HFF-Myc (cell line): Measurements from ENCODE around the gene NAIF1.

Experiments
- DNase-seq: peaks from one replicate; pipeline ENCODE4 v3.0.0-alpha.2; 2011; ENCODE audit warnings: low read depth; ENCODE audit errors: extremely low read depth
- H3K4me3 ChIP-seq: replicated peaks from 2 replicates; pipeline ENCODE4 v1.5.1; 2011; ENCODE audit warnings: low read depth, mild to moderate bottlenecking, control low read depth, low read length
- CTCF ChIP-seq: IDR thresholded peaks from 2 replicates; pipeline ENCODE4 v1.5.1; 2012; ENCODE audit warnings: mild to moderate bottlenecking, low read depth, low read length, control low read depth; ENCODE audit errors: missing control alignments

Gene NAIF1

GRCh38 chr9:128067645-128068385 is 695 bp upstream of the NAIF1 start, which contains the start of gene SLC25A25:
Gene SLC25A25 (plus strand): TSS chr9:128068232. CDS start chr9:128068320, 88 bp downstream.
- H3K4me3 ChIP-seq = peak within 1 kb of the TSS; percentile 92
- no peak for TF ChIP-seq CTCF
- peak; percentile 96 for DNase-seq

GRCh38 chr9:128065907-128066712 is 1.0 kb downstream of the NAIF1 start:
- peak overlapping the region; percentile 64 for H3K4me3 ChIP-seq
- DNase-seq = no peak
- no peak for TF ChIP-seq CTCF

- H3K4me3 ChIP-seq = no peak overlapping the region
- no peak for DNase-seq
- TF ChIP-seq CTCF = no peak
Measured at GRCh38 chr9:128062846-128063831, 4.0 kb downstream of the NAIF1 start.

- TF ChIP-seq CTCF = no peak
- no peak for DNase-seq
- H3K4me3 ChIP-seq = no peak overlapping the region
Measured at GRCh38 chr9:128062279-128062678, 4.8 kb downstream of the NAIF1 start.

- TF ChIP-seq CTCF = no peak
- DNase-seq = no peak
- no peak overlapping the region for H3K4me3 ChIP-seq
Measured at GRCh38 chr9:128061275-128061960, 5.7 kb downstream of the NAIF1 start.
